SK-N-MC (cell line): Measurements from ENCODE around the gene TFR2.
"Not testable (repeated sequence)": the region's sequence is repeated elsewhere in the genome, so short reads cannot be mapped to it uniquely, and the experiment has no call there.

ENCODE experiments used
- DNase-seq: peaks from one replicate; pipeline ENCODE4 v3.0.0-alpha.2; 2011; ENCODE audit warnings: low read depth, low spot score
- H3K27ac ChIP-seq: fragments of 200-600 bp; sonication (generic); 2 replicates; pipeline ENCODE4 v1.5.1; 2016; ENCODE audit warnings: mixed run types
- H3K36me3 ChIP-seq: fragments of 200-600 bp; sonication (generic); 2 replicates; pipeline ENCODE4 v1.6.1; 2017; ENCODE audit warnings: antibody characterized with exemption, low read length, mixed read lengths; ENCODE audit not compliant: insufficient read depth
- H3K4me3 ChIP-seq: fragments of 200-600 bp; sonication (generic); 2 replicates; pipeline ENCODE4 v1.5.1; 2016
- H3K9ac ChIP-seq: fragments of 200-600 bp; sonication (generic); 2 replicates; pipeline ENCODE4 v1.8.0; 2017; ENCODE audit warnings: mixed run types, mixed read lengths; ENCODE audit not compliant: insufficient read length
- H3K9me3 ChIP-seq: fragments of 200-600 bp; sonication (generic); 2 replicates; pipeline ENCODE4 v1.6.1; 2017; ENCODE audit warnings: low read depth, mild to moderate bottlenecking, antibody characterized with exemption, low read length, moderate library complexity, mixed read lengths
- EZH2 ChIP-seq: fragments of 200-600 bp; sonication (generic); IDR thresholded peaks from one replicate; pipeline ENCODE4 v1.6.1; 2017; ENCODE audit warnings: antibody characterized with exemption
- FOXP2 ChIP-seq: optimal IDR thresholded peaks from 2 replicates; pipeline ENCODE3; 2011; ENCODE audit warnings: mild to moderate bottlenecking, moderate library complexity; ENCODE audit not compliant: insufficient read depth; ENCODE audit errors: extremely low read length, control extremely low read depth
- POLR2AphosphoS5 ChIP-seq: IDR thresholded peaks from 2 replicates; pipeline ENCODE4 v1.6.1; 2012; ENCODE audit warnings: mild to moderate bottlenecking, low read depth, low read length, borderline replicate concordance

TFR2 gene

GRCh38 chr7:100667331-100668068, 26.1 kb upstream of the TFR2 start:
- Histone ChIP-seq H3K4me3 (no peak overlapping the region), H3K9ac (no peak overlapping the region), H3K9me3 (no peaks in the 10 kb centered on the region), H3K36me3 (no peaks in the 10 kb centered on the region), H3K27ac (no peak overlapping the region)
- DNase-seq = no peak
- TF ChIP-seq FOXP2 (no peak), POLR2AphosphoS5 (no peak), EZH2 (no peak)

GRCh38 chr7:100665168-100665726, 23.9 kb upstream of the TFR2 start:
- DNase-seq = no peak
- Histone ChIP-seq H3K27ac (no peak overlapping the region), H3K4me3 (no peak overlapping the region), H3K36me3 (no peaks in the 10 kb centered on the region), H3K9ac (no peak overlapping the region), H3K9me3 (no peaks in the 10 kb centered on the region)
- TF ChIP-seq POLR2AphosphoS5 (no peak), FOXP2 (no peak), EZH2 (no peak)

- not testable (repeated sequence) for H3K27ac ChIP-seq, H3K36me3 ChIP-seq, H3K9ac ChIP-seq, H3K9me3 ChIP-seq, DNase-seq, H3K4me3 ChIP-seq
Measured at GRCh38 chr7:100662194-100662776, 20.9 kb upstream of the TFR2 start.

- TF ChIP-seq EZH2 = no peak
- H3K4me3 ChIP-seq = no peak within 1 kb of the TSS
- H3K27ac ChIP-seq = no peak within 1 kb of the TSS
- H3K9me3 ChIP-seq = no peaks in the 10 kb centered on the region
- no peak for DNase-seq
- H3K36me3 ChIP-seq = no peaks in the 10 kb centered on the region
- no peak within 1 kb of the TSS for H3K9ac ChIP-seq
Measured at GRCh38 chr7:100655908-100656674, 14.7 kb upstream of the TFR2 start, which contains the start of gene ACTL6B. Gene ACTL6B (minus strand): TSS chr7:100656448. CDS start chr7:100656354, 94 bp downstream.

GRCh38 chr7:100654908-100655831, 13.8 kb upstream of the TFR2 start:
- no peaks in the 10 kb centered on the region for H3K36me3 ChIP-seq
- H3K9ac ChIP-seq = no peak overlapping the region
- H3K9me3 ChIP-seq = no peaks in the 10 kb centered on the region
- no peak overlapping the region for H3K4me3 ChIP-seq
- DNase-seq = no peak
- no peak overlapping the region for H3K27ac ChIP-seq
- TF ChIP-seq EZH2 (no peak), FOXP2 (no peak), POLR2AphosphoS5 (no peak)

- no peak for TF ChIP-seq EZH2
- no peak for TF ChIP-seq FOXP2
- TF ChIP-seq POLR2AphosphoS5 = no peak
- no peaks in the 10 kb centered on the region for H3K36me3 ChIP-seq
- no peak overlapping the region for H3K27ac ChIP-seq
- H3K9me3 ChIP-seq = no peaks in the 10 kb centered on the region
- H3K4me3 ChIP-seq = no peak overlapping the region
- no peak overlapping the region for H3K9ac ChIP-seq
- no peak for DNase-seq
Measured at GRCh38 chr7:100649826-100650565, 8.6 kb upstream of the TFR2 start.

- no peak for DNase-seq
- Histone ChIP-seq H3K9me3 (no peaks in the 10 kb centered on the region), H3K36me3 (no peaks in the 10 kb centered on the region), H3K9ac (no peak overlapping the region), H3K4me3 (no peak overlapping the region), H3K27ac (no peak overlapping the region)
- TF ChIP-seq FOXP2 (no peak), POLR2AphosphoS5 (no peak), EZH2 (no peak)
Measured at GRCh38 chr7:100642534-100642907, 1.2 kb upstream of the TFR2 start.
